Gastroesophageal sphincter (tissue), 4 donors: Measurements from ENCODE around the gene GLRA1. TPM values are rescaled to one million over a fixed set of nuclear protein-coding genes. Genes with fewer than 3 reads are reported as not detected.

Experiments
- ATAC-seq: fragments of 150-250 bp; one replicate; pipeline ENCODE4 v1.9.1; 2016; ENCODE audit warnings: mild to moderate bottlenecking, moderate library complexity
- H3K27ac ChIP-seq, 4 donors: fragments of 200-600 bp; sonication (generic) in 3 of 4; 1 replicate in 3 of 4; 2 replicates in 1 of 4; pipeline ENCODE4 v1.5.1; 2016 to 2019
- H3K27me3 ChIP-seq: fragments of 200-600 bp; sonication (generic); one replicate; pipeline ENCODE4 v1.5.1; 2019
- H3K36me3 ChIP-seq, 2 donors: fragments of 200-600 bp; sonication (generic); one replicate each; pipeline ENCODE4 v1.5.1; 2019; ENCODE audit warnings: control low read depth in 1 of 2
- H3K4me1 ChIP-seq, 3 donors: fragments of 200-600 bp; sonication (generic); 1 replicate in 2 of 3; 2 replicates in 1 of 3; pipeline ENCODE4 v1.5.1; 2016 to 2019; ENCODE audit warnings: control low read depth in 2 of 3
- H3K4me3 ChIP-seq, 2 donors: fragments of 200-600 bp; sonication (generic); one replicate each; pipeline ENCODE4 v1.5.1; 2019; ENCODE audit warnings: mild to moderate bottlenecking in 1 of 2, moderate library complexity in 1 of 2
- H3K9me3 ChIP-seq, 3 donors: fragments of 200-600 bp; sonication (generic); one replicate each; pipeline ENCODE4 v1.5.1; 2017 to 2019; ENCODE audit warnings: control low read depth in 2 of 3
- CTCF ChIP-seq, 4 experiments: fragments of 200-600 bp in 2 of 4; fragments of 450-650 bp in 2 of 4; sonication (generic) in 1 of 4; IDR thresholded peaks; one replicate each; pipeline ENCODE4 v1.5.1; 2017 to 2019; ENCODE audit warnings: antibody characterized with exemption in 4 of 4, mild to moderate bottlenecking in 2 of 4, moderate library complexity in 2 of 4
- EP300 ChIP-seq: sonication (generic); formaldehyde crosslinking; IDR thresholded peaks from one replicate; pipeline ENCODE4 v1.6.1; 2017; ENCODE audit warnings: antibody characterized with exemption, mild to moderate bottlenecking
- POLR2A ChIP-seq, 2 donors: fragments of 450-650 bp; IDR thresholded peaks; one replicate each; pipeline ENCODE4 v1.6.1; 2017; ENCODE audit warnings: antibody characterized with exemption in 2 of 2, mild to moderate bottlenecking in 2 of 2, moderate library complexity in 1 of 2
- POLR2AphosphoS5 ChIP-seq: sonication (generic); formaldehyde crosslinking; IDR thresholded peaks from one replicate; pipeline ENCODE4 v1.6.1; 2017; ENCODE audit warnings: antibody characterized with exemption
- WGBS, 2 donors: methylation state at CpG; one replicate each; pipeline ENCODE4 v1.1.5; 2018; ENCODE audit warnings: low coverage in 1 of 2; 5-methylcytosine and 5-hydroxymethylcytosine counted together
- total RNA-seq, 4 donors: library from RNA; depleted of rRNA; stranded (reverse); fragments of >200 nt; gene quantifications; one replicate each; pipeline ENCODE4 v1.1.0, GENCODE V29; 2016

Gene GLRA1
- total RNA-seq, 4 donors from 2014 or later, result not detected

- peaks cover 4 to 54% (median 5%) of the 10 kb centered on the region in 3 donors for H3K4me1 ChIP-seq
- H3K9me3 ChIP-seq, result no peaks in the 10 kb centered on the region
- TF ChIP-seq EP300 (no peak), CTCF (IDR thresholded peaks at IDR 0.05) (no peak), POLR2AphosphoS5 (no peak), POLR2A (IDR thresholded peaks at IDR 0.05) (no peak)
- peak overlapping the region in 1 of 4 donors; percentile 48 for H3K27ac ChIP-seq
- no peaks in the 10 kb centered on the region for H3K27me3 ChIP-seq
- peaks cover 4 to 51% of the 10 kb centered on the region in 2 donors for H3K36me3 ChIP-seq
- H3K4me3 ChIP-seq, result no peak overlapping the region
- WGBS, 2 donors, result 75 to 77% methylated on average over 3 to 4 of the region's 4 CpGs
- no peak for ATAC-seq
Observed at GRCh38 chr5:151808451-151809169, 116.0 kb downstream of the GLRA1 start.

GRCh38 chr5:151805414-151806223, 119.0 kb downstream of the GLRA1 start:
- Histone ChIP-seq H3K27me3 (no peaks in the 10 kb centered on the region), H3K9me3 (no peaks in the 10 kb centered on the region), H3K4me3 (no peak overlapping the region), H3K36me3 (peaks cover 4 to 70% of the 10 kb centered on the region in 2 donors), H3K27ac (no peak overlapping the region), H3K4me1 (peaks cover 4 to 35% (median 5%) of the 10 kb centered on the region in 3 donors)
- no peak for TF ChIP-seq POLR2A (IDR thresholded peaks at IDR 0.05)
- peak; percentile 46 for TF ChIP-seq POLR2AphosphoS5
- no peak for TF ChIP-seq EP300
- no peak for TF ChIP-seq CTCF (IDR thresholded peaks at IDR 0.05)
- WGBS, 2 donors, result 88 to 92% methylated on average over 3 of the region's 3 CpGs
- ATAC-seq, result peak; percentile 95

- no peak for ATAC-seq
- no peak for TF ChIP-seq CTCF (IDR thresholded peaks at IDR 0.05)
- no peak for TF ChIP-seq EP300
- TF ChIP-seq POLR2AphosphoS5, result no peak
- no peak for TF ChIP-seq POLR2A (IDR thresholded peaks at IDR 0.05)
- H3K9me3 ChIP-seq, result no peaks in the 10 kb centered on the region
- peaks cover 11 to 99% of the 10 kb centered on the region in 2 donors for H3K36me3 ChIP-seq
- H3K27me3 ChIP-seq, result no peaks in the 10 kb centered on the region
- peaks cover 0 to 17% (median 0%) of the 10 kb centered on the region in 3 donors for H3K4me1 ChIP-seq
- no peak overlapping the region for H3K27ac ChIP-seq
- H3K4me3 ChIP-seq, result no peak overlapping the region
- 71 to 82% methylated on average over 2 of the region's 2 CpGs for WGBS, 2 donors
Observed at GRCh38 chr5:151800532-151800931, 124.1 kb downstream of the GLRA1 start.

GRCh38 chr5:151799407-151799806, 125.2 kb downstream of the GLRA1 start:
- ATAC-seq, result no peak
- WGBS, 2 donors, result 62 to 90% methylated on average over 3 of the region's 3 CpGs
- no peak for TF ChIP-seq CTCF (IDR thresholded peaks at IDR 0.05)
- no peak for TF ChIP-seq POLR2A (IDR thresholded peaks at IDR 0.05)
- no peak for TF ChIP-seq POLR2AphosphoS5
- no peak for TF ChIP-seq EP300
- Histone ChIP-seq H3K4me3 (no peak overlapping the region), H3K27ac (no peak overlapping the region), H3K27me3 (no peaks in the 10 kb centered on the region), H3K4me1 (peaks cover 0 to 11% (median 0%) of the 10 kb centered on the region in 3 donors), H3K36me3 (peaks cover 13 to 100% of the 10 kb centered on the region in 2 donors), H3K9me3 (no peaks in the 10 kb centered on the region)
